C4-2B (cell line): ENCODE results near the gene HIPK3.

ENCODE experiments used
- CTCF ChIP-seq: fragments of 450-650 bp; conservative IDR thresholded peaks from 2 replicates; pipeline ENCODE4 v1.5.1; 2017; ENCODE audit warnings: mild to moderate bottlenecking
- ZFX ChIP-seq: fragments of 450-650 bp; IDR thresholded peaks from 2 replicates; pipeline ENCODE4 v1.6.1; 2017

- no peak for TF ChIP-seq CTCF
- no peak for TF ChIP-seq ZFX
These were observed 109.7 kb downstream of the HIPK3 start for GRCh38 chr11:33366918-33367317.
